Activated CD8-positive, alpha-beta memory T cell treated with anti-CD3 and anti-CD28 coated beads for 24 hours (primary cell): ENCODE data around the gene PPP1R9A.

Experiments
- DNase-seq: peaks from one replicate; pipeline ENCODE4 v3.0.0-alpha.2; 2020

PPP1R9A gene

DNA sequence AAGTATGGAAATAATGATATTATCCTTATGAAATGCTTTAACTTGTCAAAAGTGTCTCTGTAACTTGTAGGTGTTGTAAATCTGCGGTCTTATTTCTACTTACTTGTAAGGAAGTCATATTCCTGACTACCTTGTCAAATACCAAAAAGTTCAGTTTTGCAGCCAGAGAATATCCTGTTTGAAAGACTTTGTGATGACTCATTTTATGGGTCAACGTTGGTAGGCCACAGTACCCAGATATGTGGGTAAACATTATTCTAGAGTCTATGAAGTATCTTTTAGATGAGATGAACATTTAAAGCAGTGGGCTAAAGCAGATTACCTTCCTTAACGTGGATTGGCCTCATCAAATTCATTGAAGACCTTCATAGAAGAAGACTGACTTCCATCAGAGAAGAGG is 195.3 kb downstream of the PPP1R9A start:
- no peak for DNase-seq

DNA sequence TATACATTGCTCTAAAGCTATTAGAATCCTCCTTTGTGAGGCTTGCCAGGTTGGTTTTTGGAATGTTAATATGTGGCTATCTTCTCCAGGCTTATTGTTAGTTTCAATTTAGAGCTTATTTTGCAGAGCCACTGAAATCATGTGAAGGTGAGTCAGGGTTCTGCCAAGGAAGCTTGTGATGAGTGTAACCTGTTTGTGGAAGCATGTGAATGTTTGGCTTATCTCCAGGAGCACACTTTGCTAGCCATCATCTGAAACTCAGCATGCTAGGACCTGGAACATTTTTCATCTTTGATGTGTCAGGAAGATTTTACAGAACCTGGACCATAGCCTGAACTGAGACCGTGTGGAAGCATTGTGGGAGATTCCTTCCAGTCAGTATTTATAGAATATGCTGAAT is 197.3 kb downstream of the PPP1R9A start:
- DNase-seq, result no peak

DNA sequence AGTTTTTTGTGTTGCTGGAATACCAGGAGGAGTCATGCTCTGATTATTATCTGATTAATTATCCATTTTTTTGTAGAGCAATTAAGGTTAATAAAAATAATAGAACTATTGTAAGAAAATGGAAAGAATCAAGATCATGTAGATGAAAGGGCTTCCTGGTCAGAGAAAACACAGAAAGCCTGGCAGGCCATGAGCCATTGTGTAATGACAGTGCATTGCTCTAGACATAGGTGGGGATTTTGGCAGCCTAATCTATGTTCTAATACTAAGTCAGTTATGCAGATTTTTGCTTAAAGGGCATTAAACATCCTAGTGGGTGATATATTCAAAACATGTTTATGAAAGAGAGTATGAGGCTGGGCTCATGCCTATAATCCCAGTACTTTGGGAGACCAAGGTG is 198.2 kb downstream of the PPP1R9A start:
- no peak for DNase-seq

DNA sequence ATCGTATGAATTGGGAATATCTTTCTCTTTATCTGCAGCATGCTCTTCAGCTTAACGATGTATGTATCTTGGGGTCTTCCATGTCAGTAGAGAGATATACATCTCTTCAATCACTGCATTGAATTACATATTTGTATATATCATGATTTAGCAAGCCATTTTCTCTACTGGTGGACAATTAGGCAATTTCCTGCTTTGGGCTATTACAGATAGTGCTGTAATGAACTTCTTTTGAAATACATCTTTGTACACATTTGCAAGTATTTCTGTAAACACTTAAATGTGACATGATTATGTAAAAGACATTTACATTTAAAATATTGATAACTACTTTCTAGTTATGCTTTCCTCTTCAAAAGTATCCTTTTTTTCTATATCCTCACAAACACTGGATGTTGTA is 199.0 kb downstream of the PPP1R9A start:
- DNase-seq, result no peak

DNA sequence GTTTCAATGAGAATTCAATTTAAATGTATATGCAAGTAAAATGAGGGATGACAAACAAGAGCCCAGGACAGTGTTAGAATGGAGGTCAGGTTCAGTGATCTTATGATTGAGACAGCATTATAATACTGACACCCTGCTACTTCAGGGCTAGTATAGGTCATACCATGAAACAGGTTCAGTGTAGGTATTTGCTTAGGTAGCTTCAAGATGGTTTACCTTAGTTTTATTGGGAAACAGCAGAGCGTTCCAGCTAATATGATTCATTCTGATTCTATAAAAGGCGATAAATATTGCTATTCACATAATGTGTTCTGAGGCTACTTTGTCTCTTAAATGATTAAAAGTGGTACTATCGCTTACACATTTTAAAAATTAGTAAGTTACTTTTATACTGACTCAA is 203.3 kb downstream of the PPP1R9A start:
- DNase-seq, result no peak

DNA sequence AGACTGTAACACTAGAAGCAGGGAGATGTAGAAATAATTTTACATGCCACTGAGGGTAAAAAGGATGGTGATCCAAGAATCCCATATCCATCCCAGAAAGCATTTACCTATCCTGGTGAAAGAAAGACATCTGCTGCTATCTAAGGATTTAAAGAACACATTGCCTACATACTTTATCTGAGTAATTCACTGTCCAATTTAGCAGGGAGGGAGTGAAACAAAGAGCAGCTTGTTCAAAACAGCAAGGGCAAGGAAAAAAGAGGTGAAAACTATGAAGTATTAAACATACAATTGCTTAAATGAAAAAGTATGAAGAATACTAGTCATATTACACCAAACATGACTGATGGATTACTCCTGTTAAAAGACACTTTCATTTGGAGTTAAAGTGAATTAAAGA is 206.2 kb downstream of the PPP1R9A start:
- no peak for DNase-seq

DNA sequence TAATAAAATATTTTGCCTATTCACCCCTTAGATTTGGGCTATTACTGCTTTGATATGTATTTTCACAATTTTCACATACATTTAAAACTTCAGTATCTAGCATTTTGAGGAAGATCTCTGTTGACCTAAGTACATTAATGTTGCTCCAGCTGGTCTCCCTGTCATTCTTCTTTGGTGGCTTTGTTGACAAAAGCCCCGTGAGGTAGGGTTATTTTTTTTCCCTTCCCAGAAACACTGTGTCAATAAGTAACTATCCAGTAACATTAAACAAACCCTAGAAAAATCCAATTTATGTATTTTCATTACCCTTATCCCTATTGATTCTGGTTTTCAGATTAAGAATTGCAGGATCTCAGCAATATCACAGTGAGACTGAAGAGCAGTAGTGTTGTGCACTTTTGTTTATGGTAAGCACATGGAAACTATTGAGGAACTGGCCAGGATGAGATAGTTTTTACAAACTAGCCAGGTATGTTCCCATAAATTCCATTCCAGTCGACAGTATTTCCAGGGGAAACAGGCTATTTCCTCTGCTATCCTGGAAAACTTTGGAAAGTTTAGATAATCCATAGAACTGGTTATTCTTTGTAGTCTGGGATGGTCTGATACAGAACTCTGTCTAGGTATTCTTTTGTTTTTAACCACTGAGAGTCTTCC is 218.8 kb downstream of the PPP1R9A start:
- no peak for DNase-seq

DNA sequence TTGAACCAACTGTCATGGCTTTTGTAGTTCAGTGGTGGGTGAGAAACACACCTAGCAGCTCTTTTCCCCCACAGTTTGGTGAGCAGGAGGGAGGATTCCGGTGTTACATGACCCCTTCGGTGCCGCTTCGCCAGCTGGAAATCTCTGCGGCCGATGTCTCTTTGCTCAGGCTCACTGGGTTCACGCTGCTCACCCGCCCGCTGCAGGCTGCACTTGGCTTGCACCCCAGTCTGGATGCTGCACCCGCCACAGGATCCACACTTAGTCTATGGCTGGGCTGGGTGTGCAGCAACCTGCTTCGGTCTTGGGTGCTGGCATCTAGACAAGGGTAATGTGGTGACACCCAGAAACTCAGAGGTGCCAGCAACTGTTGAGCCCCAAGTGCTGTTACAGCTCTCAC is 225.1 kb downstream of the PPP1R9A start:
- DNase-seq, result no peak

DNA sequence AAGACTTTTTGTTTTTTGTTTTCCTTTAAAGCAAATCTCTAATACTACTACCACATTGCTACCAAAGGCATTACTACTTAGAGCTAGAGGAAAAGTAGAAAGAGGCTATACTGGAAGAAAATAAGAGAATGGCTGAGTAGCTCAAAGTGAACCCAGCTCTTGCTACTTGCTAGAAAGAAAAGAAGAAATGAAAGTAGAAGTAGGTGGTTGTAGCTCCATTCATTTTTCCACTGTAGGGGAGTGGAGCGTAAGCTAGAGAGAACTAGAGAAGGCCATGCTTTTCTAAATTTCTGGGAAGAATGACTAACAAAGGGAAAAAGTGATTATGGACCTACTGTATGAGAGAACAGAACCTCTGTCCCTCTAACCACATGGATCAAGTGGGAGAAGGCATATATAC is 232.5 kb downstream of the PPP1R9A start:
- DNase-seq, result no peak

DNA sequence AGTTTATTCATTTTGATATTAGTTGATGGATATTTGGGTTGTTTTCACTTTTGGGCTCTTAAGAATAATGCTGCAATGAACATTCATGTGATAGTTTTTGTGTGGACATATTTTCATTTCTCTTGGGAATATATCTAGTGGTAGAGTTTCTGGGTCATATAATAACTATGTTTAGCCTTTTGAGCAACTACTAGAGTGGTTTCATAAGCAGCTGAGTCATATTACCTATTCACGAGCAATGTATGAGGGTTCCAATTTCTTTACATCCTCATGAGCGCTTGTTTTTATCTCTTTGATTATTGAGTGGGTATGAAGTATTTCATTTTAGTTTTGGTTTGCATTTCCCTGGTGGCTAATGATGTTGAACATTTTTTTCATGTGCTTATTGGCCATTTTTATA is 234.4 kb downstream of the PPP1R9A start:
- no peak for DNase-seq

DNA sequence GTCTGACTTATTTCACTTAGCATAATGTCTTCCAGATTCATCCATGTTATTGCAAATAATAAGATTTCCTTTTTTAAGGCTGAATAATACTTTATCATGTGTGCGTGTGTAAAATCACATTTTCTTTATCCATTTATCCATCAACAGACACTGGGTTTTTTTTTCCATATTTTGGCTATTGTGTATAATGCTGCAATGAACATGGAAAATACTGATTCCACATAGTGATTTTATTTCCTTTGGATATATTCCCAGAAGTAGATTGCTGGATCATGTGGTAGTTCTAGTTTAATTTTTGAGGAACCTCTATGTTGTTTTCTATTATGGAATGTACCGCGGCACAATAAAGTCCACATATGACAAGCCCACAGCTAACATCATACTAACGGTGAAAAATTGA is 236.9 kb downstream of the PPP1R9A start:
- DNase-seq, result no peak

DNA sequence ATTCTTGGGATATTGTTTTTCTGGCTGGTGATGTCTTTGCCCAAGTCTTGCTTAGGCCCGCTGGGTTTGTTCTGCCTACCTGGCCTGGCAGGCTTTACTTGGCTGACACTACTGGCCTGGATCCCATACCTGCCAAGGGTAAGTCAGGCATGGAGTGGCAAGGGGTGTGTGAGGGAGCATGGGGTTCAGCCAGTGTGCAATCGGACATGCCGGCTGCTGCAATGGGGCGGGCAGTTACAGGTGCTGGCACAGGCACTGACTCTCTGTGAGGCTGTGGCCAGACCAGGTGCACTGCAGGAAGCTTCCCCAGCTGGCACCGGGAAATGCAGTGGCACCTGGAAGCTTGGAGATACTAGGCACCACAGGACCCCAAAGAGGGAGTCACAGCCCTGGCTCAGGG is 248.6 kb downstream of the PPP1R9A start:
- no peak for DNase-seq

DNA sequence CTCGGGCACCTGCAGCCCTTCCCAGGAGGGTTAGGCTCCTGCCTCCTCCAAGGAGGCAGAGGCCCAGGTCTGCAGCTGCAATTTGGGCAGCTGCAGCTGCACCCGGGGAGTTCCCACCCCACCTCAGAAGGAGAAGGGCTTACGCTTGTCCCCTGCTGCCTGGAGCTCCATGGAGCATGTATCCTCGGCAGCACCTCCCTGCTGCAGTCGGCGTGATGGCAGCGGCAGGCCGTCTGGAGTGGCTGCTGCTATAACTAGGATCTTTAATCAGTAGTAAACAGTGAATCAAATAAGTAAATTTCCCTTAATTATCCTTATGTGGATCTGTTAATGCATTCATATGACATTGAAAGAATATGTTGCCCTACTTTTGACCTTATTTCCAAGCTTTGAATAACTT is 250.0 kb downstream of the PPP1R9A start:
- no peak for DNase-seq

DNA sequence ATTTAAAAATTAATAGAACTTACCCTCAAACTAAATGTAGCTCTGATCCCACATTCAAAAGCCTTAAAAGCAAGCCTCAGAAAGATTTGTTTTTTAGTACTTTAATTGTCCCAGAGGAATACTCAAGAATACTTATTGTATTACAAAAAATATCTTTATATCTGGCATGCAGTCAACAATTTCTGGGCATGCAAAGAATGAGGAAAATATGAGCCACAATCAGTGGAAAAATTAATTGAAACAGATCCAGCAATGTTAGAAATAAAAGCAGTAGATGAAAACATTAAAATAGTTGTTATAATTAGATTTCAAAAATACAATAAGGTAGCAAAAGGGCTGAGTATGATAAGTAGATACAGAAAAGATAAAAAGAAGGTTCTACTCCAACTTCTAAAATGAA is 262.3 kb downstream of the PPP1R9A start:
- DNase-seq, result no peak

DNA sequence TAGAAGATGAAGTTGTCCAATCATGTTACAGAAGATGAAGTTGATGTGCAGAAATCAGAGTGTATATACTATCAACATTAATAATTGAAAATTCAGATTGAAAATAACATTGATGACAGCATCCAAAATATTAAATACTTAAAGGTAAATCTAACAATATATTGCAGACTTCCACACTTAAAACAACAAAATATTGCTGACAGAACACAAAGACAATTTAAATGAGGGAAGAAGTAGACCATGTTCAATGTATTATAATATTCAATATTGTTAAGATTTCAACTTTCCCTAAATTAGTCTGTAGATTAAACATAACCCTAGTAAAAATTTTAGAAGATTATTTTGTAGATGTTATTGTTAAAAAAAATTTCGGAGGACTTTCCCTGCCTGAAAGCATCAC is 265.0 kb downstream of the PPP1R9A start:
- no peak for DNase-seq

DNA sequence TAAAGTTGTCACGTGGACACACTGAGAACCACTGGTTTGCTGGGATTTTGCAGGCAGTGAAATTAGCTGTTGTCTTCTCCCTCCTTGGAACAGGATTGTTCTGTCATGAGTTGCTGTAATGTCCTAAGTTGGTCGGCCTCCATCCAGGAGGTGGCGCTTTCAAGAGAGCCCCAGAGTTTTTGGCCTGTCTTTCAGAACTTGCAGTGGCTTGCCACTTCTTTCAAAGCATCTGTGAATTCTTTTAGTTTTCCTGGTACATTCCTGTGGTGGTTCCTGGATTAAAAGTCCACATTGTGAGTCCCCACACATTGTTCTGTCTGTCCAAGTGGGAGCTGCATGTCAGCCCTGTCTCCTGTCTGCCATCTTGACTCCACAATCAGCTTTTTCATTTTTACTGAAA is 283.1 kb downstream of the PPP1R9A start:
- DNase-seq, result no peak

DNA sequence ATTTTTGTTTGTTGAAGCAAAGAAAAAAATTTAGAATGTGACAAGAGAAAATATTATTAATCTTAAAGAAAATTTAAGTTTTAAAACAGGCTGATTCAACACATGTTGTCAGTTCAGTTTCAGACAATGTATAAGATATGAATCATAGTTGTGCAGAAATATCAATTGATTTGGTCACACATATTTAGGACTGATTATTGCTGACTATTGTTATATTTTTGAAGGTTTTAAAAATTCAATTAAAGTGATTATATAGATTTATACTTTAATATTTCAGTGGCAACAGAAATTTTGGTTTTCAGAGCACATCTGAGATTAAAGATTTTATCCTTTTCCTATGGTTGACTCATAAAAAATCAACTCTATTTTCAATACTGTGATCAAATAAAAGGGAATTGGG is 284.4 kb downstream of the PPP1R9A start:
- DNase-seq, result no peak

DNA sequence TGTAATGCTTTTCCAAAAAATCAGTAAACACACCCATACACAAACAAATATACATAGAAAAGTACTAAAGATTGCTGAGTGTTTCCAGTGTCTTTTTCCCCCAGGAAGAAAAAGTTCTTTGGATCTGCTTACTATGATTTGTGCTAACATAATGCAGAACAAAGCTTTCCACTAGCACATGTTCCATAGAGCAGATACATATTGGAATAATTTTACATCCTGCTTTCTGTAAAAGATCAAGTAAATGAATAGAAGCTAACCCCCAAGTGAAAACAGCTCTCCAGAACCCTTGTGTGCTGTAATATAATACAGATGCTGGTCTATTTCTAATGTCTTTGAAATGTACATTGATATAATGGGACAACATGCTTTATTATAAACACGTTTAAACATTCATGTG is 291.5 kb downstream of the PPP1R9A start:
- no peak for DNase-seq

DNA sequence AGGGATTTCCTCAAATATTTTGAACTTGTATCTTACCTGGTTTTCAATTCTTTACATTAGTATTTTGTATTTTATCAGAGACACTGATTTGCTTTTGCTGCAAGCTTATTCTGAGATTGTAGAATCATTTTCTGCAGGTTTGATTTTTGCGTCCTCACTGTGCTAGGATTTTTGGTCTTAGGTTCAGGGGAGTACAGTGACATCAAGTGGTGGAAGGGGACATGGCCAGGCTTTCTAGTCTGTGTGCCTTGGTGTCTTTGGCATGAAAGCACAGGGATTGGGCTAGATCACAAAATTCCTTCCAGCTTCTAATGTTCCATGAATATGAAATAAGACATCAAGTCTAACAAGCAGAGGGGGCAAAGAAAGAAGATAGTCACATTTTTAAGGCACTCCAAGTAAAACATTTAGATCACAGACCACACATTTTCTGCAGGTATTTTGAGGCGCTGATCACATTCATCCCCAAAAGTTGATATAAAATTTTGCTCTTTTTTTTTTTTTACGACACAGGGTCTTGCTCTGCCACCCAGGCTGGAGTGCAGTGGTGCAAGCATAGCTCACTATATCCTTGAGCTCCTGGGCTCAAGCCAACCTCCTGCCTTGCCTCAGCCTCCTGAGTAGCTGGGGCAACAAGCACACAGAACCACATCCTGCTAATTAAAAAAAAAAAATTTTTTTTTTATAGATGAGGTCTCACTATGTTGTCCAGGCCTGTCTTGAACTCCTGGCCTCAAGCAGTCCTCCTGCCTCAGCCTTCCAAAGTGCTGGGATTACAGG is 292.6 kb downstream of the PPP1R9A start:
- DNase-seq, result no peak

DNA sequence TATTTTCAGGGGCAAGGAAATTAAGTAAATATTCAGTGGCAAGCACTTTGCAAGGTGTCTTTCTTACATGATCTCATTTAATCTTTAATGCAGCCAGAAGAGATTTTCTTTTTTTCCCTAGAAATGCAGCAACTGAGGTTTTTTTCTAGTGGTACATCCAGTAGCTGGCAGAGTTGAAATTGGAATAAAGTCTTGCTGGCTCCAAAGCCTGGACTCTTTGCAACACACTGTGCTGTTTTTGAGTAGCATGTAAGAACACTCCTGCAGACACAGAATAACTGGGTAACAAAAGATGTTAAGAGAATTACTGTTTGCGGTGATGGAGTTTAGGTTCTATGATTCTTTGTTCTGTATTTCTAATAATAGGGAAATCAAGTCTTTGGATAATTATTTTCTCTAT is 293.3 kb downstream of the PPP1R9A start:
- no peak for DNase-seq

DNA sequence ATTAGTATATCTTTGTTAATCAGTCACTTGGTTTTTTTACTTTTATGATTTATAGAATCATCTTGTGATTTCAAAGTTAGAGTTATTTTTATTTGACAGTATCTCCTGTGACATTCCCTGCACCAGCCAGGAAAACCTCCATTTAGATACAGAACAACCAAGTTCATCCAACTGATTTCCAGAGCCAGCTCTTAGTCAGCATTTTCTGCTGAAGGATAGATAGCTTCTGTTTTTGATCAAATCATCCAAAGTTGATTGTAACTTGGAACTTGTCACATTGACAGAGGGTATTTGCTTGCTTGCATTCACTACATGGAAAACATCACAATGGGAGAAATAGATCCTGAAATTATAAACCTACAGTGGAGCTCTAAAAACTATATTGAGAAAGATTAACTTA is 294.3 kb downstream of the PPP1R9A start:
- DNase-seq, result no peak

DNA sequence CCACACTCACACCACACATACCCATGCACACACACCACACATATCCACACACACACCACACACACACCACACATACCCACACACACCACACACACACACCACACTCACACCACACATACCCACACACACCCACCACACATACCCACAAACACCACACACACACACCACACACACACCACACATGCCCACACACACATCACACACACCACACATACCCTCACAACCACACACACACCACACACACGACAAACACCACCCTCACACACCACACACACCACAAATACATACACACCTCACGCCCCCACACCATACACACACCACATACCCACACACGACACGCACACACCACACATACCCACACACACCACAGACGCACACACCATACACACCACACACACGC is 297.2 kb downstream of the PPP1R9A start:
- no peak for DNase-seq

DNA sequence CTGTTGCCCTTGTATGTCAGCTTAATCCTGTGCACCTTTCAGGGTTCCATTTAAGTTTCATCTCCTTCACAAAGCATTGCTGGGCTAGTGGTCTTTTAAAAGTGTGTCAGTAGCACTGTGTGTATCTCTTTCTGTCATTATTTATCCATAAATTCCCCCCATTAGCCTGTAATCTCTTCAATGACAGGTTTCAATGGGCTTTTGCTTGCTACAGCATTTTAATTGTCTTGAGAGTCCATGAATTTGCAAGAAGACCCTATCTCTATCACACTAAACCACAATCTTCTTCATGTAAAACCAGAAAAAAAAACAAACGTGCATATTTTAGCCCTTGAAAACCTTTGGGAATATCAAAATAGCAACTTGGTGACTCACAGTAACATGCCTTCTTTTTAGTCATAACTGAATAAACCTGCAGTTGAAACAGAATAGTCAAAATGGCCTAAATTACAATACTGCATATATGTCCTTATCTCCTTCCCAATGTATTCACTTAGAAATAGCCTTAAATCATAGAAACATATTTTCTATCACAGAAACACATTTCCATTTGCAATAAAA is 298.4 kb downstream of the PPP1R9A start:
- no peak for DNase-seq

DNA sequence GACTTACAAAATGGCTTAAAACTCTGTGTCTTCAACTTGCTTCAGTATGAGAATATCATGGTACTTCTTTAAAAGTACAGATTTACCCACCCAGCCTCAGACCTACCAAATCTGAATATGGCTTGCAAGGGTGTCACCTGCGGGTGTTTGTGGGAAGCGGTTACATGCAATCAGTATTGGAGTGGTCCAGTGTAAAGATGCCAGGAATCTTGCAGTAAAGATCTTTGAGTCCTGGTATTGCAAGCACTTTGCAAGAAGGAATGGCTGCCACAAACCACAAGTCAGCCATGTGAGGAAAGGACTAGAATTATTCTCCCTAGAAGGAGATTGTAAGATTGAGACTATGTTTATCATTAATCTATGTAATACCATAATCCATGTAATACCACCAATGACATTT is 301.9 kb downstream of the PPP1R9A start:
- no peak for DNase-seq

DNA sequence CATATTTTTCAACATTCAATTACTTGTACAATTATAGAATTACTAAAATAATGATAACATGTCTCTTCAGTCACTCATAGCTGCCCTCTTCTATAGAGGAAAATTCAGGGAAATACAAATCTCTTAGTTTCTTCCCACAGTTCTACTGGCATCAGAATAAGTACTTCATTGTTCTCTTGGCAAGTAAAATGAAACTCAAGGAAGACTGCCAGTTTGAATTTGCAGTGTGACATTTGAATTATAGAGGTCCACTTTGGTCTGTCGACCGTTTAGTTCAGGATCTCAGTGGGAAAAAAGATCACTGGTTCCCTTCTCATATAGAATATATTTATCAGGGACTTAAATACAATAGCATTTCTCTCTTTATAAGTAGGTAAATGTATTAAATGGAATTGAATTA is 302.4 kb downstream of the PPP1R9A start:
- DNase-seq, result no peak
